Daoy (cell line): ENCODE measurements around the gene RIGI. TPM values are rescaled to one million over a fixed set of nuclear protein-coding genes. Genes with fewer than 3 reads are reported as not detected.
"Not testable (repeated sequence)": the region's sequence is repeated elsewhere in the genome, so short reads cannot be mapped to it uniquely, and the experiment has no call there.

ENCODE experiments used
- DNase-seq: peaks from one replicate; pipeline ENCODE4 v3.0.0-alpha.2; 2015; ENCODE audit warnings: low read depth
- total RNA-seq: library from RNA; depleted of rRNA; stranded (reverse); fragments of >200 nt; shearing (Covaris generic); gene quantifications from 2 replicates; pipeline ENCODE4 v1.2.3, GENCODE V29; 2014; rRNA removed

RIGI gene
- total RNA-seq, 1 experiment from 2014 or later = 23.5 TPM

DNA sequence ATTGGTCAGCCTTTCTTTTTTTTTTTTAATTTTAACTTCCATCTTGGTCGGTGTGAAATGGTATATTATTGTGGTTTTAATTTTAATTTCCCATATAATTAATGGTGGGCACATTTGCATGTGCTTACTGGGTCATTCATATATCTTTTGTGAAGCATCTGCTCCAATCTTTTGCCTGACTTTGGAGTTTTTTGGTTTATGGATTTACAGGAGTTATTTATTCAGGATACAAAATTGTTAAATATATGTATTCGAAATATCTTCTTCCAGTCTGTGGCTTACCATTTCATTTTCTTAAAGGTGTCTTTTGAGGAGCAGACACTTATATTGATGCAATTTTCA lies 682 bp upstream of the RIGI start:
- no peak for DNase-seq

DNA sequence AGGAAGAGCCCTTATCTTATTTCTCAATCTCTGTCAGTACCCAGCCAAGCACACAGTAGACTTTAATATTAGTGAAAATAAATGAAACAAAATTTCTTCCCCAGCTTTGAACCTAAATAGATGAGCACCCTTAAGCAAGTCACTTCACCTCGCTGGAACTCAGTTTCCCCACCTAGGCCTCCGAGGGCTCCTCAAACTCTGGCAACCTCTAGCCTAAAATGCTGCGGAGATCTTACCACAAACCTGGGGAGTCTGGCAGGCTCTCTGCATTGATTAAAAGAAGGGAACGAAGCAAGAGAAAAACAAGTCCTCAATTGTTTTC lies 326 bp downstream of the RIGI start:
- DNase-seq = no peak

DNA sequence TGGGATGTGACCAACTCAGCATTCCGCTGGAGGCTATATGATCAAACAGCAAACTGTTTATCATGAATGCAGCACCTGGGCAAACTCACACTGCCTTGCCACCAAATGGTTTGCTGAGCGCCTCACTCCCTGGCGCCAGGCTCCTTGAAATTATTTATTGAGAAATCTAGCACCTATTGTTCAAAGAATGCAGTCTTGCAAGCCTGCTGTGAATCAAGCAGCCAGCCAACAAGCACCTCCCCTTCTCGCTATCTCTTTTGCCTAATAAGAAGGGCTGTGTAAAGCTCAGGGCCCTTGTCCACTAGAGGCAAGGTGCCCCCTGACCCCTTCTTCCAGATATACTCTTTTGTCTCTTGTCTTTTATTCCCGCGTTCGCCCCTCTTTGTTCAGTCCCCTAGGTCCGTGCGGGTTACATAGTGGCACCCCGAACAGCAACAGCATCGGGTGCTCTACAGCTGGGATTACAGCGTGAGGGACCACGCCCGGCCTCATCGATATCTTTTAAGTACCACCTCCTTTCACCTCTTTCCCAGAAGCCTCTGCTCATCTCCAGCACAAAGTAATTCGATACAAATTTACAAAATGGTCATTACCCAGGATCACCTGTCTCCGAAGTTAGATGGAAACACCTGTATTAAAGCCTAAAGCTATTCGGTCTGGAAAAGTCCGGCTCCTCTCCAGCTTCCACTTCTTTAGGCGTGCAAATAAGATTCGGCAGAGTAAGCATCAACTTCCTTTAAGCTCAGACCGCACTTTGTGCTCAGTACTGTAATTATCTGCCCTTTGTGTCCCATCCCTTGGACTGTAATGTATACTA lies 896 bp downstream of the RIGI start:
- DNase-seq = peak; percentile 29

DNA sequence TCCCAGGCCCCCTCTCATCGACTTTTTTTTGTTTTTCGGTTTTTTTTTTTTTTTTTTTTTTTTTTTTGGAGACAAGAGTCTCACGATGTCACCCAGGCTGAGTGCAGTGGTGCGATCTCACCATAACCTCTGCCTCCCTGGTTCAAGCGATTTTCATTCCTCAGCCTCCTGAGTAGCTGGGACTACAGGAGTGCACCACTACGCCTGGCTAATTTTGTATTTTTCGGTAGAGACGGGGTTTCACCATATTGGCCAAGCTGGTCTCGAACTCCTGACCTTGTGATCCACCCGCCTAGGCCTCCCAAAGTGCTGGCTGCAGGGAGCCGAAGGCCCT lies 1.5 kb downstream of the RIGI start:
- not testable (repeated sequence) for DNase-seq

DNA sequence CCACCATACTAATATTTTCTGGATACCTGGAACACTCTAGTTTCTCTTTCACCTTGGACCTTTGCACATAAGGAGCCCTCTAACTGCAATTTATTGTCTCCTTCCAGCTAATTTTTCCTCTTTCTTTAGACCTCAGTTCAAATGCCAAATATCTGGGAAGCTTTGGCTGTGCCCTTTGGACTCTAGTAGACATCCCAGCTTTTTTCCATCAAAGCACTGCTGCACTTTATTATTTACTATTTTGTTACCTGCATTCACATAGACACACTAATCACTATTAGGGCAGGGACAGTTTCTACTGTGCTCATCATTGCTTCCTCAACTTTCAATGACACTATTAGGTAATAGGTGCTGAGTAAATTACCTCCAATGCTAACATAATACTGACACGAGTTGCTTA lies 2.1 kb downstream of the RIGI start:
- no peak for DNase-seq

DNA sequence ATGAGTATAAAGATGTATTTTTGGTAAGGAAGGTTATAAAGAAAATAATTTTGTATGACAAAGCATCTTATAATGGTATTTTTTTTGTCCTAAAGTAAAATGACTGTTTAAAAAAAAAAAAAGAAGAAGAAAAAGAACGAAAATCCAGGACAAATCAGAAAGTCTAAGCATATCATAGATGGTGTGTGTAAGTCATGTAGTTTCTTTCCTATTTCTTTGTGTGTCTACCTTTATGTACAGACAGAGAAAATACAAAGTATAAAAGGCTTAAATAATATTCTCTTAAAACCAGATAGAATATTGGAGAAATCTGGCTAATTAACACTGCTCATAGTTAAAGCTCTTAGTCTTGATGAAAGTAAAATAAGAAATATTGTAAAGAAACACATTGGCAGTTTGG lies 7.7 kb downstream of the RIGI start:
- DNase-seq = no peak

DNA sequence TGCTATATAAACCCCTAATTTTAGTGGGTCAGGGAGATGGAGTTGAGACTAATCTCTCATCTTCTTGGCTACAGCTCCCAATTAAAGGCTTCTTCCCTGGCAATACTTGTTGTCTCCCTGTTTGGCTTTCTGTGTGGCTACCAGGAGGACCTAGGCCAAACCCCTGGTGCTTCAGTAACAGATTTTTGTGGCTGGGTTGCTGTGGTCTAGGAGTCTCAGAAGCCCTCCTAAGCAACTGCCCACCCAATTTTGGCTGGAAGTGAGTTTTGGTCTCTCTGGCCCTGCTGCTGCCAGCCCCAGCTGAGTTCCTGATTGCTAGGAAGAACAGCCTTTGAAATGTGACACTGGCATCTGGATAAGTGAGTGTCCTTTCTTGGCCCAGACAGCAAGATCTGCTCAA lies 9.8 kb downstream of the RIGI start:
- no peak for DNase-seq

DNA sequence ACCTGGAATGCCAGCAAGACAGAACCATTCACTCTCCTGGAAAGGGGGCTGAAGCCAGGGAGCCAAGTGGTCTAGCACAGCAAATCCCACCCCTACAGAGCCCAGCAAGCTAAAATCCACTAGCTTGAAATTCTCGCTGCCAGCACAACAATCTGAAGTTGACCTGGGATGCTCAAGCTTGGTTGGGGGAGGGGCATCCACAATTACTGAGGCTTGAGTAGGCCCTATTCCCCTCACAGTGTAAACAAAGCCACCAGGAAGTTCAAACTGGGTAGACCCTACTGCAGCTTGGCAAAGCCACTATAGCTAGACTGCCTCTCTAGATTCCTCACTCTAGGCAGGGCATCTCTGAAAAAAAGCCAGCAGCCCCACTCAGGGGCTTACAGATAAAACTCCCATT lies 17.3 kb downstream of the RIGI start:
- DNase-seq = no peak

DNA sequence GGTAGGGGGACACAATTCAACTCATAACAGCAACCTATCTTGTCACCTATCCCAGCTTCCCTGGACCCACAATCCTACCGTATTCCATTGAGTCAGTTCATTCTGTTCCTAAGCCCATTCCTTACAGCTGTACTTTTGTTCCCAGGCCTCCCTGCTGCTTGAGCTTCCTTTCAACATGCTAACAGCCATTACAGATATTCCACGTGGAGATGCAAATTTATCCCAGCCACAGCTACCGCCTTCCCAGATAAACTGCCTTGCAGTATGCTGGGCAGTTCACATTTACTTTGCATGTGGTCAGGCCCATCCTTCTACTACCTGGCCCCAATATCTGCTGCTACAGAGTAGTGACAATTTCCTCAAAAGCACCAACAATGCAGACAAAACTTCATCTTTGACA lies 23.0 kb downstream of the RIGI start:
- DNase-seq = no peak

DNA sequence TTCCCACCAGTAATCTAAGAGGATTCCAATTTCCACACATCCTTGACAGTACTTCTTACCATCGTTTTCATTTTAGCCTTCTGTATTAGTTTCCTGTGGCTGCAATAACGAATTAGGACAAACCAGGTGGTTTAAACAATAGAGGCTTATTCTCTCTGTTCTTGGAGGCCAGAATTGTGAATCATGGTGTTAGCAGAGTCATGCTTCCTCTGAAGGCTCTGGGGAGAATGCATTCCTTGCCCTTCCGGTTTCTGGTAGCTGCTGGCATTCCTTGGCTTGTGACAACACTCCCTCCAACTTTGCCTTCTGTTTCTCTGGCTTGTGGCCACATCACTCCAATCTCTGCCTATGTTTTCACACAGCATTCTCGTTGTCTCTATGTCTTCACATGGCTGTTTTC lies 23.5 kb downstream of the RIGI start:
- peak; percentile 90 for DNase-seq

DNA sequence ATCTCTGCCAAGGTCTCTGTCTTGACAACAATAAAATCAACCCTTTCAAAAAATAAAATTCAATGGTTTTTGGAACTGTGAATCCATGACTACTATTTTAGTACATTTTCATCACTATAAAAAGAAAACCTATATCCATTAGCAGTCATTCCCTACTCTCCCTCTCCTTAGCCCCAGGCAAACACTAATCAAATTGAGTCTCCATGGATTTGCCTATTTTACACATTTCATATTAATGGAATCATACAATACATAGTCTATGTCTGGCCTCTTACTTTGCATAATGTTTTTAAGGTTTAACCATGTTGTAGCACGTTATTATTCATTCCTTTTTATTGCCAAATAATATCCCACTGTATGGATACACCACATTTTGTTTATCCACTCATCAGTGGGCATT lies 24.1 kb downstream of the RIGI start:
- DNase-seq = no peak

DNA sequence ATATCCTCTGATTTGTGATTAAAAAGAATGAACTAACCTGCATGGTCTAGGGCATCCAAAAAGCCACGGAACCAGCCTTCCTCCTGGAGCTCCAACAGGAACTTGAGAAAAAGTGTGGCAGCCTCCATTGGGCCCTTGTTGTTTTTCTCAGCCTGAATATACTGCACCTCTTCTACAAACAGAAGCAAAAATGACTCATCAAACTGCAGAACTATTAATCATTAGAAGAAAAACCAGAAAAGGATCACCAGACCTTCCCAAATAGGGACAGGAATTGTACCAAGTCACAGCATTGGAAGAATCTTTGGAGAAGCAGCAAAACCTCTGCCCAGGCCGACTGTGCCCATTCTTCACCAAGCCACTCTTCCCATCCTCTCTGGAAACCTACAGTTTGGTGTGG lies 25.2 kb downstream of the RIGI start:
- no peak for DNase-seq

DNA sequence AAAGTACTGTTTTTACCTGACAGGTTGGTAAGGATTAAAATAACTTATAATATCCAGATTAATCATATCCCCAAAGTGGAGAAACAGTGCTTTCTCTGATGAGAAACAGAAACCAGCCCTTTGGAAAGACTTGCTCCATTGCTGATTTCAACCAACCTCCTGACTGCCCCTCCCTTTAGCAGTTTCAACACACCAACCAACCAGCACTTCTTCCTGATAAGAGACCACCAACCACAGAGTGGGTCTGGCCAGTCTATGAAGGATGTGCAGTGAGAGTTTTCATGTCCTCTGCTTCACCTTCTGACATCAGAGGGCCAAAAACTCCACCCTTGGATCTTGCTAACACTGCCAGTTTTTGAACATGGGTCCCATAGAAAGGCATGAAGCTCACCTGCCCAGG lies 28.1 kb downstream of the RIGI start:
- DNase-seq = no peak

DNA sequence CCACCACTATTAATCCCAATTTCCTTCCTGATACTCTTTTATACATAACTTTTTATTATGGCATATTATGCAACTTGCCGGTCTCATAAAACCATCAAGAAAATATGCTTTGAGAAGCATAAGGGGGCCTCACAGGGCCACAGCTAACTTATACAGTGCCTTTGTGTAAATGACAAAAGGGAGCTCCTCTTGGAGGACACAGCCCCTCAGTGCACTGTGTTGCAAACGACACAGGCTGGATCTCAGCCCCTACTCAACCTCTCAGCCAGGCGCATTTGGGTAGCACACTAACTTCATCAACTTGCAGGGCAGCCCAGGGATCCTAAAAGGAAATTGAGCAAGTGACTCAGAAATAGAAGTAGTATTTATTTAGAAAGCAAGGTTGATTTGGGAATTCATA lies 35.4 kb downstream of the RIGI start:
- DNase-seq = no peak

DNA sequence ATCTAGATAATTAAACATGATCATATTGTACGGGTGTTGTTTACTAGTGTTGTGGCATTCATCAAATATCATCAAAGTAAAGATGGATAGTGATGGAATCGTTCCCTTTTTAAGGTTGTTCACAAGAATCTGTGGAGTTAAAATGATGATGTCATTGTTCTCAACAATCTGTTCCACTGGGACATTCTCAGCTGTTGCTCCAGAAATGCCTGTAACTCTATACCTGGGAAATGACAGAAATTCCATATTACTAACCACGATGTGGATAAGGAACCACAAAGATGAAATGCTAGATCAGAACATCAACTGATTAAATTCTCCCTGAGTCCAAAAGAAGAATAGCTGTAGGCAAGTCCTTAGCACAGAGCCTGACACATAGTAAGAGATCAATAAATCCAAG lies 38.0 kb downstream of the RIGI start:
- peak; percentile 36 for DNase-seq

DNA sequence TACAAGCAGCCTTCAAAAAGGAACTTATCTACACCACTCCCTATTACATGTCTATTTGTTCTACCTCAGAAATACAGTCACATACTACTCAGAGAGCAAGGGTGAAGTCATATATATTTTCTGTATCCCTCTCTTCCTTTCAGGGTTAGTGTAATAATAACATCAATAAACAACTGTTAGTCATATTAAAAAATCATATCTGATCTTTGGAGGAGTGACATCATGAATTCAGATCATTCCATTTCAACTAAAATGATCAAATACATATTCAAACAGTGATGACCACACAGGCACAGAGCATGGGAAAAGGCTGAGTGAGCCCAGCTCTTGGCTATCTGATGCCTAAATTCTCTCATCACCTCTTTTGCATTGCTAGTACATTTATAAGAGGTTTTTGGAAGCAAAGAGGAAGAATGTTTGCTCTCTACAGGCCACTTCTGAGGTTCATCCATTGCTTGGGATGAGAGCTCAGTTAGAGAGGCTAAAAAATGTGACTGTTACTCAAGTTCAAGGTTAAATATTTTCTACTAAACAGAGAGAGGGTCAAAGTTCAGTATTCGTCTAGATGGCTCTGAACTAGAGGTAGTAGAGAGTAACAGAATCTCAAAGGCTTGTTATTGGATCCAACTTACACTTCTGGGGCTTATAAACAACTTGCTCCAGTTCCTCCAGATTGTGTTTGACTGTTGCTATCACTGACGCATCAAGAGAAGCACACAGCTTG lies 39.0 kb downstream of the RIGI start:
- DNase-seq = no peak

DNA sequence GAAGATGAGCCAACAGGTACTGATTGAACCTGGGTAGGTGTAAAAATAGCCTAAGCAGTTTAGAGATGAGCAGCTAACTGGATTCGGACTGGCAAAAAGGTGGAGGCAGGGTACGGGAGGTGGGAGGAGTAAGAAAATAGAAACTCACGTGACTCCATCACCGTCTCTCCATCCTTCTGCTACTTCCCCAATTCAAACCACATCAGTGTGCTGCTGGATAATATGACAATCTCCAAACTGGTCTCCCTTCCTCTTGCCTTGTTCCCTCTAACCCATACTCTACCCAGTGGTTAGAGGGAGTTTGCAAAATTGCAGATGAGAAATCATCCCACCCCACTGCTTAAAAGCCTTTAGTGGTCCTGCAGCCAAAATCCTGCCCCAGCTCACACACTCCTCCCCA lies 42.7 kb downstream of the RIGI start:
- no peak for DNase-seq

Other genes with a start within 250 kb of the RIGI start
- 51.9 and 52.8 TPM in 2 replicates for gene ACO1, start 141.6 kb downstream of the RIGI start, total RNA-seq
- 4.6 and 11.9 TPM in 2 replicates for gene SMIM27, start 26.1 kb upstream of the RIGI start, total RNA-seq
- gene TOPORS, start 26.4 kb upstream of the RIGI start, total RNA-seq = 29.9 and 31.2 TPM in 2 replicates
- gene NDUFB6, start 47.0 kb upstream of the RIGI start, total RNA-seq = 185 and 206 TPM in 2 replicates
- 0.03 and 0.23 TPM in 2 replicates for gene TAF1L, start 109.5 kb upstream of the RIGI start, total RNA-seq